Mucosa of descending colon (tissue), 3 donors: ENCODE measurements around the gene ADRM1. TPM values are rescaled to one million over a fixed set of nuclear protein-coding genes. Genes with fewer than 3 reads are reported as not detected.
A peak's percentile ranks its signal among the peaks of the same experiment; 100 is the strongest.

Experiments used
- ATAC-seq: fragments of 200-7000 bp; cut with Tn5 transposase; one replicate; pipeline ENCODE4 v1.9.1; 2020; ENCODE audit warnings: mild to moderate bottlenecking, moderate library complexity
- DNase-seq, 3 donors: peaks; one replicate each; pipeline ENCODE4 v3.0.0-alpha.2; 2020
- H3K36me3 ChIP-seq: fragments of 200-600 bp; one replicate; pipeline ENCODE4 v1.8.0; 2021; ENCODE audit warnings: low read depth, mild to moderate bottlenecking
- H3K4me1 ChIP-seq: fragments of 200-600 bp; one replicate; pipeline ENCODE4 v1.8.0; 2021; ENCODE audit warnings: low read depth, mild to moderate bottlenecking
- H3K4me3 ChIP-seq: fragments of 200-600 bp; one replicate; pipeline ENCODE4 v1.8.0; 2021; ENCODE audit warnings: mild to moderate bottlenecking
- H3K9me3 ChIP-seq: fragments of 200-600 bp; one replicate; pipeline ENCODE4 v1.8.0; 2021; ENCODE audit warnings: mild to moderate bottlenecking
- CTCF ChIP-seq: fragments of 200-600 bp; IDR thresholded peaks from one replicate; pipeline ENCODE4 v1.8.0; 2022; ENCODE audit warnings: antibody characterized with exemption, mild to moderate bottlenecking
- intact Hi-C, 2 donors: fragments of 100-400 bp; cut with DNase I in 1 of 2; cut with micrococcal nuclease in 1 of 2; formaldehyde crosslinking; loops; one replicate each; pipeline versions ENCODE4 v1.11.0 to v1.11.1; 2022; cut with DNase I, micrococcal nuclease
- total RNA-seq, 3 donors: library from RNA; stranded (reverse); fragmentation: NEBNext Ultra II Directional in 2 of 3; extraction: Animal tissue kit (Norgen Biotek cat#: 25700) in 2 of 3; gene quantifications; one replicate each; pipeline versions ENCODE4 v1.2.1 to v1.2.4, GENCODE V29; 2021 to 2023
- donor health status: DM: no; HTN: no; CAD: no; lungs with moderate emphysema.
- donor health status: DM: no; HTN: no; CAD: no.
- donor health status: DM: no; HTN: yes; CAD: no.

ADRM1 gene
- total RNA-seq, 3 donors from 2014 or later, result 54.4 to 85.8 (median 77.6) TPM

- ATAC-seq (no peak), DNase-seq (no peak)
- Histone ChIP-seq H3K9me3 (no peaks in the 10 kb centered on the region), H3K4me3 (no peak overlapping the region), H3K4me1 (no peaks in the 10 kb centered on the region), H3K36me3 (no peaks in the 10 kb centered on the region)
- no peak for TF ChIP-seq CTCF
- intact Hi-C loops, result no loop called here
These were observed 46.8 kb downstream of the ADRM1 start for GRCh38 chr20:62349556-62350097.

- intact Hi-C loops, result no loop called here
- Histone ChIP-seq H3K4me1 (no peaks in the 10 kb centered on the region), H3K4me3 (no peak overlapping the region), H3K36me3 (no peaks in the 10 kb centered on the region), H3K9me3 (no peaks in the 10 kb centered on the region)
- DNase-seq (no peak), ATAC-seq (peak; percentile 82)
- TF ChIP-seq CTCF, result no peak
These were observed 47.4 kb downstream of the ADRM1 start for GRCh38 chr20:62350098-62350628.

GRCh38 chr20:62350629-62351422, 48.0 kb downstream of the ADRM1 start:
- H3K36me3 ChIP-seq, result no peaks in the 10 kb centered on the region
- intact Hi-C loops, result no loop called here
- H3K4me1 ChIP-seq, result peaks cover 5% of the 10 kb centered on the region
- TF ChIP-seq CTCF, result no peak
- no peaks in the 10 kb centered on the region for H3K9me3 ChIP-seq
- H3K4me3 ChIP-seq, result no peak overlapping the region
- peak; percentile 36 for ATAC-seq
- no peak for DNase-seq

GRCh38 chr20:62351469-62352401, 48.9 kb downstream of the ADRM1 start:
- TF ChIP-seq CTCF, result no peak
- Histone ChIP-seq H3K9me3 (no peaks in the 10 kb centered on the region), H3K4me3 (no peak overlapping the region), H3K4me1 (peaks cover 13% of the 10 kb centered on the region), H3K36me3 (no peaks in the 10 kb centered on the region)
- DNase-seq (no peak), ATAC-seq (no peak)
- intact Hi-C loops, result no loop called here

- DNase-seq, result no peak
- no peaks in the 10 kb centered on the region for H3K36me3 ChIP-seq
- no peak overlapping the region for H3K4me3 ChIP-seq
- intact Hi-C loops, result no loop called here
- H3K9me3 ChIP-seq, result no peaks in the 10 kb centered on the region
- TF ChIP-seq CTCF, result no peak
- peaks cover 13% of the 10 kb centered on the region for H3K4me1 ChIP-seq
- ATAC-seq, result no peak
These were observed 49.8 kb downstream of the ADRM1 start for GRCh38 chr20:62352402-62353288.
